Measurements from ENCODE around the gene NMNAT1. TPM values are rescaled to one million over a fixed set of nuclear protein-coding genes. Genes with fewer than 3 reads are reported as not detected.
"Not testable (repeated sequence)": the region's sequence is repeated elsewhere in the genome, so short reads cannot be mapped to it uniquely, and the experiment has no call there.

The NMNAT1 gene
- total and polyA plus RNA-seq, 2 experiments from 2014 or later: 6.8 to 10.2 TPM

DNA sequence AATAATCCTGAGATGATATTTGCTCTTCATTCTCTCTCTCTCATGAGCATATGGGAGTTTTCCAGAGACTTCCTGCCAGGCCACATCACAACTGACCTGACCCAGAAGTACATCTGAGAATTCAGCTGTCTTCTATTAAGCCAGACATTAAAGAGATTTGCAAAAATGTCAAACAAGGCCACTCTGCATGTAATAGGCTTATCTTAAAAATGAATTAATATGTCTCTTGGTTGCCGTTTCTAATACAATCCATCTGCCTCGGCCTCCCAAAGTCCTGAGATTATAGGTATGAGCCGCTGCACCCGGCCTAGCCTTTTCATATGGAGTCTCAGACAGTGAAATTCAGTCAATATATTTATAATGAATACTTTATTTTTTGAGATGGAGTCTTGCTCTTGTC is 78.7 kb downstream of the NMNAT1 start:
- H3K36me3 ChIP-seq (replicated peaks; ENCODE audit: insufficient read depth, low read depth); DNase-seq (ENCODE audit: low spot score); H3K27ac ChIP-seq; H4K20me1 ChIP-seq (ENCODE audit: insufficient read depth, poor library complexity, severe bottlenecking); H3K27me3 ChIP-seq; H3K79me2 ChIP-seq; H3K9me3 ChIP-seq (ENCODE audit: low read depth); H3K9me2 ChIP-seq (replicated peaks; ENCODE audit: insufficient read depth); H3K4me3 ChIP-seq; H3K4me2 ChIP-seq; H2AFZ ChIP-seq; H3K4me1 ChIP-seq (ENCODE audit: insufficient read depth): not testable (repeated sequence)
- WGBS (ENCODE audit: low lambda C conversion rate, missing lambda C conversion rate): 72% methylated on average over 4 of the region's 4 CpGs

DNA sequence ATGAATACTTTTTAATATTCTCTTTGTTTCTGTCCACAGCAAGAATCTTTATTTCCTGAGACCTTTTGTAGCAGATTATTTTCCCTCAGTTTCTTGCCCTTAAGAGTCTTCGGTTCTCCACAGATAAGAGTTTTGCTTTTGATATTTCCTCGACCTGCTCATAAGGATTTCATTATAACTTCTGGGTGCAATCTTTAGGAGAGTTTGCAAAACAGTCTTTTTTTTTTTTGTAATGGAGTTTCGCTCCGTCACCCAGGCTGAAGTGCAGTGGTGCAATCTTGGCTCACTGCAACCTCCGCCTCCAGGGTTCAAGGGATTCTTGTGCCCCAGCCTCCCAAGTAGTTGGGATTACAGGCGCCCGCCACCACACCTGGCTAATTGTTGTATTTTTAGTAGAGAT is 79.4 kb downstream of the NMNAT1 start:
- Histone ChIP-seq H2AFZ (no peak overlapping the region), H3K27me3 (no peaks in the 10 kb centered on the region), H3K9me2 (replicated peaks; ENCODE audit: insufficient read depth) (no peaks in the 10 kb centered on the region), H3K4me3 (no peak overlapping the region), H3K27ac (no peak overlapping the region), H3K36me3 (replicated peaks; ENCODE audit: insufficient read depth, low read depth) (no peaks in the 10 kb centered on the region), H3K4me2 (no peak overlapping the region), H4K20me1 (ENCODE audit: insufficient read depth, poor library complexity, severe bottlenecking) (no peaks in the 10 kb centered on the region), H3K4me1 (ENCODE audit: insufficient read depth) (no peaks in the 10 kb centered on the region), H3K79me2 (no peaks in the 10 kb centered on the region), H3K9me3 (ENCODE audit: low read depth) (no peaks in the 10 kb centered on the region)
- DNase-seq (ENCODE audit: low spot score): no peak
- 83% methylated on average over 7 of the region's 7 CpGs for WGBS (ENCODE audit: low lambda C conversion rate, missing lambda C conversion rate)
- TF ChIP-seq EZH2 (IDR thresholded peaks at IDR 0.05; ENCODE audit: borderline replicate concordance) (no peak), EZH2phosphoT487 (IDR thresholded peaks at IDR 0.05; ENCODE audit: low read depth, severe bottlenecking, unreplicated experiment) (no peak)
- TF ChIP-seq, protein P1, sequence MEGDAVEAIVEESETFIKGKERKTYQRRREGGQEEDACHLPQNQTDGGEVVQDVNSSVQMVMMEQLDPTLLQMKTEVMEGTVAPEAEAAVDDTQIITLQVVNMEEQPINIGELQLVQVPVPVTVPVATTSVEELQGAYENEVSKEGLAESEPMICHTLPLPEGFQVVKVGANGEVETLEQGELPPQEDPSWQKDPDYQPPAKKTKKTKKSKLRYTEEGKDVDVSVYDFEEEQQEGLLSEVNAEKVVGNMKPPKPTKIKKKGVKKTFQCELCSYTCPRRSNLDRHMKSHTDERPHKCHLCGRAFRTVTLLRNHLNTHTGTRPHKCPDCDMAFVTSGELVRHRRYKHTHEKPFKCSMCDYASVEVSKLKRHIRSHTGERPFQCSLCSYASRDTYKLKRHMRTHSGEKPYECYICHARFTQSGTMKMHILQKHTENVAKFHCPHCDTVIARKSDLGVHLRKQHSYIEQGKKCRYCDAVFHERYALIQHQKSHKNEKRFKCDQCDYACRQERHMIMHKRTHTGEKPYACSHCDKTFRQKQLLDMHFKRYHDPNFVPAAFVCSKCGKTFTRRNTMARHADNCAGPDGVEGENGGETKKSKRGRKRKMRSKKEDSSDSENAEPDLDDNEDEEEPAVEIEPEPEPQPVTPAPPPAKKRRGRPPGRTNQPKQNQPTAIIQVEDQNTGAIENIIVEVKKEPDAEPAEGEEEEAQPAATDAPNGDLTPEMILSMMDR (IDR thresholded peaks at IDR 0.05; ENCODE audit: poor library complexity): no peak

DNA sequence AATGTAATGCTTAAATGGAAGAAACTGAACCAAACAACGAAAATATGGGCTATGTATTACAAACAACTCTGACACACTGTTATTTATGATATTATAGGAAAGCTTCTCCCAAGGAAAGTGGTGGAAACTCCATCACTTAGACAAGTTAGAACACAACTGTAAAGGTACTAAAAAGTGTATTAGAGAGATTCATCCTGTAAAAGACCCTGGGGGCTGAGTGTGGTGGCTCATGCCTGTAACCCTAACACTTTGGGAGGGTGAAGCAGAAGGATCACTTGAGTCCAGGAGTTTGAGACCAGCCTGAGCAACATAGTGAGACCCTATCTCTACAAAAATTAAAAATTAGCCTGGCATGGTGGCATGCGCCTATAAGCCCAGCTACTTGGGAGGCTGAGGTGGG is 82.1 kb downstream of the NMNAT1 start:
- Histone ChIP-seq H3K36me3 (replicated peaks; ENCODE audit: insufficient read depth, low read depth) (no peaks in the 10 kb centered on the region), H3K79me2 (no peaks in the 10 kb centered on the region), H2AFZ (no peak overlapping the region), H4K20me1 (ENCODE audit: insufficient read depth, poor library complexity, severe bottlenecking) (no peaks in the 10 kb centered on the region), H3K27ac (no peak overlapping the region), H3K4me3 (no peak overlapping the region), H3K4me2 (no peak overlapping the region), H3K4me1 (ENCODE audit: insufficient read depth) (no peaks in the 10 kb centered on the region), H3K27me3 (no peaks in the 10 kb centered on the region), H3K9me3 (ENCODE audit: low read depth) (no peaks in the 10 kb centered on the region), H3K9me2 (replicated peaks; ENCODE audit: insufficient read depth) (no peaks in the 10 kb centered on the region)
- TF ChIP-seq EZH2 (IDR thresholded peaks at IDR 0.05; ENCODE audit: borderline replicate concordance) (no peak), EZH2phosphoT487 (IDR thresholded peaks at IDR 0.05; ENCODE audit: low read depth, severe bottlenecking, unreplicated experiment) (no peak)
- TF ChIP-seq, protein P1 (IDR thresholded peaks at IDR 0.05; ENCODE audit: poor library complexity): no peak
- whole genome bisulfite sequencing (ENCODE audit: low lambda C conversion rate, missing lambda C conversion rate): 98% methylated on average over 2 of the region's 2 CpGs
- DNase-seq (ENCODE audit: low spot score): no peak

DNA sequence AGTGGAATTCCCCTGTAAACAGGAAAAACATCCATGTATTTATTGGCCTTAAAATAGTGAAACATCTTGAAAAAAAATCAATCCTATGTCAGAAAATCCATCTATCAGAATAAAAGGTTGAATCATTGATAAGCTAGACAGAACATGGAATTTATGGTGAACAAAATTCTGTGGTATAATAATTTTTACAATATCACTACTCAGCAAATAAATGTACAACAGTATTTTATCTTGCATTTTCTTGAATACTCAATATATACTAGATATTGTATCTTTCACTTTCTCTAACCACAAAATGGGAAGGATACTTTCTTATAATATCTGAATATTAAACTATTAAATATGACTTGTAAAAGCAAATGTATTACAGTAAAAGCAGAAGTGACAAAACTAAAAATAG is 83.8 kb downstream of the NMNAT1 start:
- Histone ChIP-seq H3K36me3 (replicated peaks; ENCODE audit: insufficient read depth, low read depth) (no peaks in the 10 kb centered on the region), H3K27me3 (no peaks in the 10 kb centered on the region), H2AFZ (no peak overlapping the region), H3K4me1 (ENCODE audit: insufficient read depth) (no peaks in the 10 kb centered on the region), H3K79me2 (no peaks in the 10 kb centered on the region), H3K27ac (no peak overlapping the region), H4K20me1 (ENCODE audit: insufficient read depth, poor library complexity, severe bottlenecking) (no peaks in the 10 kb centered on the region), H3K4me2 (no peak overlapping the region), H3K9me2 (replicated peaks; ENCODE audit: insufficient read depth) (no peaks in the 10 kb centered on the region), H3K4me3 (no peak overlapping the region), H3K9me3 (ENCODE audit: low read depth) (no peaks in the 10 kb centered on the region)
- TF ChIP-seq, protein P1 (IDR thresholded peaks at IDR 0.05; ENCODE audit: poor library complexity): no peak
- TF ChIP-seq EZH2 (IDR thresholded peaks at IDR 0.05; ENCODE audit: borderline replicate concordance): no peak
- no peak for TF ChIP-seq EZH2phosphoT487 (IDR thresholded peaks at IDR 0.05; ENCODE audit: low read depth, severe bottlenecking, unreplicated experiment)
- DNase-seq (ENCODE audit: low spot score): no peak

DNA sequence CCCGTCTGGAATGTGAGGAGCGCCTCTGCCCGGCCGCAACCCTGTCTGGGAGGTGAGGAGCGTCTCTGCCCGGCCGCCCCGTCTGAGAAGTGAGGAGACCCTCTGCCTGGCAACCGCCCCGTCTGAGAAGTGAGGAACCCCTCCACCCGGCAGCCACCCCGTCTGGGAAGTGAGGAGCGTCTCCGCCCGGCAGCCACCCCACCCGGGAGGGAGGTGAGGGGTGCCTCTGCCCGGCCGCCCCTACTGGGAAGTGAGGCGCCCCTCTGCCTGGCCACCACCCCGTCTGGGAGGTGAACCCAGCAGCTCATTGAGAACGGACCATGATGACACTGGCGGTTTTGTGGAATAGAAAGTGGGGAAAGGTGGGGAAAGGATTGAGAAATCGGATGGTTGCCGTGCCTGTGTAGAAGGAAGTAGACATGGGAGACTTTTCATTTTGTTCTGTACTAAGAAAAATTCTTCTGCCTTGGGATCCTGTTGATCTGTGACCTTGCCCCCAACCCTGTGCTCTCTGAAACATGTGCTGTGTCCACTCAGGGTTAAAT is 85.8 kb downstream of the NMNAT1 start:
- H3K27ac ChIP-seq; H3K27me3 ChIP-seq; H4K20me1 ChIP-seq (ENCODE audit: insufficient read depth, poor library complexity, severe bottlenecking); DNase-seq (ENCODE audit: low spot score); H3K79me2 ChIP-seq; H3K9me3 ChIP-seq (ENCODE audit: low read depth); H3K4me2 ChIP-seq; H2AFZ ChIP-seq; H3K4me3 ChIP-seq; H3K4me1 ChIP-seq (ENCODE audit: insufficient read depth); H3K36me3 ChIP-seq (replicated peaks; ENCODE audit: insufficient read depth, low read depth); H3K9me2 ChIP-seq (replicated peaks; ENCODE audit: insufficient read depth): not testable (repeated sequence)
- 97% methylated on average over 14 of the region's 24 CpGs for WGBS (ENCODE audit: low lambda C conversion rate, missing lambda C conversion rate)
